ENCODE measurements around the gene ROBO2. TPM values are rescaled to one million over a fixed set of nuclear protein-coding genes. Genes with fewer than 3 reads are reported as not detected.

ROBO2 gene
- total and polyA plus RNA-seq, 12 donors = 0.04 to 3.5 (median 0.34) TPM; not detected in 3

DNA sequence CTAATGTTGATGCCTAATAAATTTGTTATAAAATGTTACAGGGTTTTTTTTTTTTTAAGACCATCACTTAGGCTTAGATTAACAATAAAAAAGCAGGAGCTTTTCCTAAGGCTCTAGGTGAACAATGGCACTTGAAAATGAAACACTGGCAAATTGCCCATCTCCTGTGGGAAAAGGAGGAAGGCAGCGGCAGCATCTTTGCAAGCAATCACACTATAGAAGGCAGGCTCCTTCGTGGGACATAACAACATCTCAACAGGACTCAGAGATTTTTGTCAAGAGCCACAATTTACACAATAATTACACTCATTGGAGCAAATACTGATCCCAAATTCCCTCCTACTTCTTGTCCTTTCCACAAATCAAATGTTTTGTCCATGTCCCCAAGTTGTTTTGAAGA lies 646.7 kb downstream of the ROBO2 start:
- no peak overlapping the region for H3K4me3 ChIP-seq
- TF ChIP-seq, protein P1, sequence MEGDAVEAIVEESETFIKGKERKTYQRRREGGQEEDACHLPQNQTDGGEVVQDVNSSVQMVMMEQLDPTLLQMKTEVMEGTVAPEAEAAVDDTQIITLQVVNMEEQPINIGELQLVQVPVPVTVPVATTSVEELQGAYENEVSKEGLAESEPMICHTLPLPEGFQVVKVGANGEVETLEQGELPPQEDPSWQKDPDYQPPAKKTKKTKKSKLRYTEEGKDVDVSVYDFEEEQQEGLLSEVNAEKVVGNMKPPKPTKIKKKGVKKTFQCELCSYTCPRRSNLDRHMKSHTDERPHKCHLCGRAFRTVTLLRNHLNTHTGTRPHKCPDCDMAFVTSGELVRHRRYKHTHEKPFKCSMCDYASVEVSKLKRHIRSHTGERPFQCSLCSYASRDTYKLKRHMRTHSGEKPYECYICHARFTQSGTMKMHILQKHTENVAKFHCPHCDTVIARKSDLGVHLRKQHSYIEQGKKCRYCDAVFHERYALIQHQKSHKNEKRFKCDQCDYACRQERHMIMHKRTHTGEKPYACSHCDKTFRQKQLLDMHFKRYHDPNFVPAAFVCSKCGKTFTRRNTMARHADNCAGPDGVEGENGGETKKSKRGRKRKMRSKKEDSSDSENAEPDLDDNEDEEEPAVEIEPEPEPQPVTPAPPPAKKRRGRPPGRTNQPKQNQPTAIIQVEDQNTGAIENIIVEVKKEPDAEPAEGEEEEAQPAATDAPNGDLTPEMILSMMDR (IDR thresholded peaks at IDR 0.05) = no peak
- ATAC-seq (no peak), DNase-seq (no peak)
- no peaks in the 10 kb centered on the region for H3K4me1 ChIP-seq
- intact Hi-C loops (cut with DNase I) = no loop called here
- H3K27ac ChIP-seq = no peak overlapping the region
- H3K9me3 ChIP-seq = peaks cover 0 to 38% (median 12%) of the 10 kb centered on the region in 11 donors
- H3K36me3 ChIP-seq = no peaks in the 10 kb centered on the region
- no peaks in the 10 kb centered on the region for H3K27me3 ChIP-seq
- WGBS, 2 donors = 16 to 30% methylated on average over 2 of the region's 2 CpGs

DNA sequence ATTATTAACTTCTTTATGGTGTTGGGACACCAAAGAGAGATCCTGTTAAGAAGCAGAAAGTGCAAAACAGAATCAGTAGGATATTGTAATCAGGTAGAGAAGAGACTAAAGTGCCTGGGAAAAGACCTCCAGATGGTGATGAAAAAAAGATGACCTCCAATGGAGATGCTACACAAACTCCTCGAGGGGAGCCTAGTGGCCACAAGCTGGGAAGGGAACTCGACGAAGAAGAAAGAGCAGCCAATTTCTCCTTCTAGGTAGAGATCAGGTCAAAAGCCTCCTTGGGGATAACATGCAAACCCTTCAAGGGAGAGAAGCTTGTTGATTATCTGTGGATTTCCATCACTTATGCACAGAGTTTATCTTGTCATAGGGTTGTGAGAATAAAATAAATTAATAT lies 647.6 kb downstream of the ROBO2 start:
- intact Hi-C loops (cut with DNase I) = no loop called here
- Histone ChIP-seq H3K4me3 (no peak overlapping the region), H3K27ac (no peak overlapping the region), H3K4me1 (no peaks in the 10 kb centered on the region), H3K36me3 (no peaks in the 10 kb centered on the region), H3K9me3 (peaks cover 0 to 28% (median 3%) of the 10 kb centered on the region in 11 donors), H3K27me3 (no peaks in the 10 kb centered on the region)
- 50 to 54% methylated on average over 3 of the region's 3 CpGs for WGBS, 2 donors
- no peak for ATAC-seq
- DNase-seq = no peak
- TF ChIP-seq, protein P1 (IDR thresholded peaks at IDR 0.05) = no peak

DNA sequence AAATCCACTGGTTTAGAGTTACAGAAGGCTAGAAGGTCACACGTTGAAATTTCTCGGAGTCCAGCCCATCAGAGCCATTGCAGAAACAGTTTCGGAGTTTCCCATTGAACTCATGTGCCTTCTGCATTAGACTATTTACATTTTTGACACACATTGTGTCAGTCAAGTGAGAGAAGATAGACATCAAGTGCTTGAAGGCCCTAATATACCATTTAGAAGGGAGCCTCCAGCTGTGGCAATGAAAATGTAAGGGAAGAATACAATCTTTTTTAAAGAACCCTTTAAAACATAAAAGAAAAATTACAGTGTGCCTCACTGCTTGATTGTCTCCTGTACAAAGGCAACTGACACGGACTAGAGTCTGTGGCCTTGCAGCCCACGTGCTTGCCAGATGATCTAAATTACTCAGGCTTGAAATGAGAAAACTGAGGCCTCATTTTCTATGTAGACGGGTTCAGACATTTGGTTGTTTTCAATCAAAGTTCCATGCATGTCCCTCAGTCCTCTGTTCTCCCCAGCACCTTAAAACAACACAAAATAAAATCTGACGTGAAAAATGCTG lies 650.5 kb downstream of the ROBO2 start:
- no peak for ATAC-seq
- no peaks in the 10 kb centered on the region for H3K36me3 ChIP-seq
- WGBS, 2 donors = 83 to 86% methylated on average over 7 of the region's 7 CpGs
- H3K27ac ChIP-seq = no peak overlapping the region
- no peak overlapping the region for H3K4me3 ChIP-seq
- TF ChIP-seq, protein P1 (IDR thresholded peaks at IDR 0.05) = no peak
- no peaks in the 10 kb centered on the region for H3K4me1 ChIP-seq
- no peaks in the 10 kb centered on the region for H3K27me3 ChIP-seq
- no peak for DNase-seq
- intact Hi-C loops (cut with DNase I) = no loop called here
- no peaks in the 10 kb centered on the region for H3K9me3 ChIP-seq

DNA sequence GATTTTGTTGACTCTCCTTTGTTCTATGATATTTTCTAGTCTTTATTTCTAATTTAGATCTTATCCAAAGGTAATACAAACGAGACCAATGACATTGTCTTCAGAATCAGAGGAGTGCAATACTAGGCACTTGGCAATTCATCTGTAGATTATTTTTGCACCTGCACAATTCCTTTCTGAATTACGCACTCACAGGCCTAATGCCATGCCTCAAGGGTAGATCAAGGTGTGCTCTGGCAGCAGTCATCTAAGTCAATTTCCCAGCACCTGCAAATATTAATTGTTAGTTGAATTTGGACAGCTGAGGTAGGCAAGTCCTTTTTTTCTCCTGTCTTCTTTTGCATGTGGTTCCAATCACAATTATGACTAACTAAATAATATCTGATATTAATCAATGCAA lies 653.2 kb downstream of the ROBO2 start:
- Histone ChIP-seq H3K27ac (no peak overlapping the region), H3K4me1 (no peaks in the 10 kb centered on the region), H3K36me3 (no peaks in the 10 kb centered on the region), H3K27me3 (no peaks in the 10 kb centered on the region), H3K9me3 (peaks cover 0 to 4% (median 0%) of the 10 kb centered on the region in 11 donors), H3K4me3 (no peak overlapping the region)
- WGBS, 2 donors = 78 to 90% methylated on average over 2 of the region's 2 CpGs
- intact Hi-C loops (cut with DNase I) = no loop called here
- no peak for DNase-seq
- TF ChIP-seq, protein P1 (IDR thresholded peaks at IDR 0.05) = no peak
- no peak for ATAC-seq
